Gastrocnemius medialis (tissue), 4 donors: Measurements from ENCODE around the gene PKNOX2.

Experiments
- POLR2A ChIP-seq, 2 donors: fragments of 450-650 bp; IDR thresholded peaks; one replicate each; pipeline ENCODE4 v1.6.1; 2017; ENCODE audit warnings: antibody characterized with exemption in 2 of 2, mild to moderate bottlenecking in 2 of 2, moderate library complexity in 2 of 2
- TF ChIP-seq, protein P1 (sequence below), 5 experiments: fragments of 450-650 bp in 3 of 5; fragments of 200-600 bp in 2 of 5; sonication (generic) in 2 of 5; IDR thresholded peaks in 4 of 5; conservative IDR thresholded peaks in 1 of 5; 1 replicate in 4 of 5; 2 replicates in 1 of 5; pipeline ENCODE4 v1.5.1; 2016 to 2019; ENCODE audit warnings: antibody characterized with exemption in 5 of 5, mild to moderate bottlenecking in 3 of 5, moderate library complexity in 3 of 5

DNA sequence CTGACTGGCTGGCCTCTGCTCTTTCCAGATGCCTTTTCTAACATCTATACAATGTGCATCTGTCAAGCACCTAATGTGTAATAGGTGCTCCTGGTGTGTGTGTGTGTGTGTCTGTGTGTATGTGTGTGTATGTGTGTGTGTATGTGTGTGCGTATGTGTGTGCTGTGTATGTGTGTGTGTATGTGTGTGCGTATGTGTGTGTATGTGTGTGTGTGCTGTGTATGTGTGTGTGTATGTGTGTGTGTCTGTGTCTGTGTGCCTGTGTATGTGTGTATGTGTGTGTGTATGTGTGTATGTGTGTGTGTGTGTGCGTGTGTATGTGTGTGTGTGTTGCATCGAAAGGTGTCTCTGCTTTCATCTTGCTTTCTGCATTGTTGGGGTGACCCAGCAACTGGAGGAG is 57.9 kb downstream of the PKNOX2 start:
- TF ChIP-seq, protein P1, sequence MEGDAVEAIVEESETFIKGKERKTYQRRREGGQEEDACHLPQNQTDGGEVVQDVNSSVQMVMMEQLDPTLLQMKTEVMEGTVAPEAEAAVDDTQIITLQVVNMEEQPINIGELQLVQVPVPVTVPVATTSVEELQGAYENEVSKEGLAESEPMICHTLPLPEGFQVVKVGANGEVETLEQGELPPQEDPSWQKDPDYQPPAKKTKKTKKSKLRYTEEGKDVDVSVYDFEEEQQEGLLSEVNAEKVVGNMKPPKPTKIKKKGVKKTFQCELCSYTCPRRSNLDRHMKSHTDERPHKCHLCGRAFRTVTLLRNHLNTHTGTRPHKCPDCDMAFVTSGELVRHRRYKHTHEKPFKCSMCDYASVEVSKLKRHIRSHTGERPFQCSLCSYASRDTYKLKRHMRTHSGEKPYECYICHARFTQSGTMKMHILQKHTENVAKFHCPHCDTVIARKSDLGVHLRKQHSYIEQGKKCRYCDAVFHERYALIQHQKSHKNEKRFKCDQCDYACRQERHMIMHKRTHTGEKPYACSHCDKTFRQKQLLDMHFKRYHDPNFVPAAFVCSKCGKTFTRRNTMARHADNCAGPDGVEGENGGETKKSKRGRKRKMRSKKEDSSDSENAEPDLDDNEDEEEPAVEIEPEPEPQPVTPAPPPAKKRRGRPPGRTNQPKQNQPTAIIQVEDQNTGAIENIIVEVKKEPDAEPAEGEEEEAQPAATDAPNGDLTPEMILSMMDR (IDR thresholded peaks at IDR 0.05 in 4 of 5, conservative IDR thresholded peaks at IDR 0.05 in 1 of 5): no peak
- no peak for TF ChIP-seq POLR2A (IDR thresholded peaks at IDR 0.05)
